ENCODE measurements around the gene RBM10. TPM values are rescaled to one million over a fixed set of nuclear protein-coding genes. Genes with fewer than 3 reads are reported as not detected.

Gene RBM10
- total and polyA plus RNA-seq, 2 experiments from 2014 or later = 26.4 to 29.2 TPM

GRCh38 chrX:47177079-47177478, 32.1 kb downstream of the RBM10 start:
- WGBS (ENCODE audit: low lambda C conversion rate, missing lambda C conversion rate) = 83% methylated on average over 2 of the region's 2 CpGs
- TF ChIP-seq CTCF (IDR thresholded peaks at IDR 0.05; ENCODE audit: poor library complexity) (no peak), EZH2phosphoT487 (IDR thresholded peaks at IDR 0.05; ENCODE audit: low read depth, severe bottlenecking, unreplicated experiment) (no peak), EZH2 (IDR thresholded peaks at IDR 0.05; ENCODE audit: borderline replicate concordance) (no peak)
- Histone ChIP-seq H3K27me3 (no peaks in the 10 kb centered on the region), H3K4me2 (no peak overlapping the region), H3K79me2 (no peaks in the 10 kb centered on the region), H3K27ac (no peak overlapping the region), H3K9me3 (ENCODE audit: low read depth) (no peaks in the 10 kb centered on the region), H3K36me3 (replicated peaks; ENCODE audit: insufficient read depth, low read depth) (no peaks in the 10 kb centered on the region), H3K4me3 (no peak overlapping the region), H2AFZ (no peak overlapping the region), H4K20me1 (ENCODE audit: insufficient read depth, poor library complexity, severe bottlenecking) (no peaks in the 10 kb centered on the region), H3K4me1 (ENCODE audit: insufficient read depth) (no peaks in the 10 kb centered on the region), H3K9me2 (replicated peaks; ENCODE audit: insufficient read depth) (no peaks in the 10 kb centered on the region)
- DNase-seq (ENCODE audit: low spot score) = no peak

- no peak overlapping the region for H3K4me2 ChIP-seq
- no peaks in the 10 kb centered on the region for H3K36me3 ChIP-seq (replicated peaks; ENCODE audit: insufficient read depth, low read depth)
- no peak overlapping the region for H2AFZ ChIP-seq
- no peaks in the 10 kb centered on the region for H3K27me3 ChIP-seq
- no peak overlapping the region for H3K4me3 ChIP-seq
- 91% methylated on average over 5 of the region's 5 CpGs for WGBS (ENCODE audit: low lambda C conversion rate, missing lambda C conversion rate)
- H4K20me1 ChIP-seq (ENCODE audit: insufficient read depth, poor library complexity, severe bottlenecking) = no peaks in the 10 kb centered on the region
- H3K79me2 ChIP-seq = no peaks in the 10 kb centered on the region
- TF ChIP-seq EZH2 (IDR thresholded peaks at IDR 0.05; ENCODE audit: borderline replicate concordance) = no peak
- no peak for TF ChIP-seq EZH2phosphoT487 (IDR thresholded peaks at IDR 0.05; ENCODE audit: low read depth, severe bottlenecking, unreplicated experiment)
- no peak for TF ChIP-seq CTCF (IDR thresholded peaks at IDR 0.05; ENCODE audit: poor library complexity)
- H3K9me2 ChIP-seq (replicated peaks; ENCODE audit: insufficient read depth) = no peaks in the 10 kb centered on the region
- no peak overlapping the region for H3K27ac ChIP-seq
- H3K4me1 ChIP-seq (ENCODE audit: insufficient read depth) = no peaks in the 10 kb centered on the region
- no peak for DNase-seq (ENCODE audit: low spot score)
- H3K9me3 ChIP-seq (ENCODE audit: low read depth) = no peaks in the 10 kb centered on the region
These were observed 33.3 kb downstream of the RBM10 start for GRCh38 chrX:47178337-47178736.

- no peak for DNase-seq (ENCODE audit: low spot score)
- Histone ChIP-seq H3K27ac (no peak overlapping the region), H3K36me3 (replicated peaks; ENCODE audit: insufficient read depth, low read depth) (no peaks in the 10 kb centered on the region), H3K79me2 (no peaks in the 10 kb centered on the region), H3K9me2 (replicated peaks; ENCODE audit: insufficient read depth) (no peaks in the 10 kb centered on the region), H3K27me3 (no peaks in the 10 kb centered on the region), H3K9me3 (ENCODE audit: low read depth) (no peaks in the 10 kb centered on the region), H2AFZ (no peak overlapping the region), H4K20me1 (ENCODE audit: insufficient read depth, poor library complexity, severe bottlenecking) (no peaks in the 10 kb centered on the region), H3K4me3 (no peak overlapping the region), H3K4me2 (no peak overlapping the region), H3K4me1 (ENCODE audit: insufficient read depth) (no peaks in the 10 kb centered on the region)
- 91% methylated on average over 14 of the region's 14 CpGs for WGBS (ENCODE audit: low lambda C conversion rate, missing lambda C conversion rate)
- TF ChIP-seq EZH2 (IDR thresholded peaks at IDR 0.05; ENCODE audit: borderline replicate concordance) (no peak), CTCF (IDR thresholded peaks at IDR 0.05; ENCODE audit: poor library complexity) (no peak), EZH2phosphoT487 (IDR thresholded peaks at IDR 0.05; ENCODE audit: low read depth, severe bottlenecking, unreplicated experiment) (no peak)
These were observed 34.4 kb downstream of the RBM10 start for GRCh38 chrX:47179221-47179927.

Data from hepatocyte (in vitro differentiated cells).